ENCODE results near the gene POMP.
"Not testable (repeated sequence)": the region's sequence is repeated elsewhere in the genome, so short reads cannot be mapped to it uniquely, and the experiment has no call there.

Gene POMP

DNA sequence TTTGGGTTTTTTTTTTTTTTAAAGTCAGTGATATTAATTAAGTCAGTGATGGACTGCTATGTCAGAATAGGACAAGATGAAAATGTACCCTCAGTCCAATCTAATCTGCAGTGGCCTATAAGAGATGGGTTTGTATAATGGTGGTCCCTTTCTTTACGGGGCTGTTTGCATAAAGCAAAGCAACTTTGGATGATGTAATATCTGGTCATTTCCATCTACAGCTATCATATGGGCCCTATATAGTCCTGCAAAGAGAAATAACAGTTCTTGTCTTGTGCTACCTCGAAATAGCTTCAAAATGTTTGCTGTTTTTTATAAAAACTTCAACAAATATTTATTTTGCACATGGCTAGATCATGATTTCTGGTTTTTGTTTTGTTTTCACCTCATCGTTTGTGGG lies 20.2 kb upstream of the POMP start:
- no peak for DNase-seq

GRCh38 chr13:28640861-28641599 lies 17.9 kb upstream of the POMP start:
- no peak for DNase-seq

- no peak for DNase-seq
Observed at GRCh38 chr13:28641600-28641926, 17.4 kb upstream of the POMP start.

GRCh38 chr13:28650284-28650683 lies 8.6 kb upstream of the POMP start:
- DNase-seq = no peak

DNA sequence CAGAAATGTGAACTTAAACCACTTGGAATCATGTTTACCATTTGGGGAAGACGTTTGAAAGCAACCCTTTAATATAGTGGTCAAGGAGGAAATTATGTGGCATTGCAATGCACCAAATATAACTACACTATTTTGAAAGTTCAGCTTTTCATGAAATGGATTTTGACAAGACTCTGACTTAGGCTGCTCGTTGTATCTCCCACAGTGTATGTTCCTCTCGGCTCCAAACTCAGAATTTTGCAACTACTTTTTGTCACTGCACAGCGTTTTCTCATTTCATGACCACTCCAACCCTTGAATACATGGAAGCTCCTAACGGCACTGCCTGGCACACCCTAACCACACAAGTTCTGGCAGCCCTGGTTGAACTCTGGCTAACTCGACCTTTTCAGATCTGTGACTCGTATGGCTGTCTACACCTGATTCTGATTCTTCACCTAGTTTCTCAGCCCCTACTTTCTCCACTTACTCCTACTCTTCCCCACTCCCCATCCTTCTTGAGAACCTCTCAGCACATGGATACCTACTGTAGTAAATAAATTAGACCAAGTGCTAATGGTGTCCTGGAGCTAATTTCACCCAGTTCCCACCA lies 7.0 kb upstream of the POMP start:
- no peak for DNase-seq

GRCh38 chr13:28653111-28653510 lies 5.8 kb upstream of the POMP start:
- DNase-seq = no peak

DNA sequence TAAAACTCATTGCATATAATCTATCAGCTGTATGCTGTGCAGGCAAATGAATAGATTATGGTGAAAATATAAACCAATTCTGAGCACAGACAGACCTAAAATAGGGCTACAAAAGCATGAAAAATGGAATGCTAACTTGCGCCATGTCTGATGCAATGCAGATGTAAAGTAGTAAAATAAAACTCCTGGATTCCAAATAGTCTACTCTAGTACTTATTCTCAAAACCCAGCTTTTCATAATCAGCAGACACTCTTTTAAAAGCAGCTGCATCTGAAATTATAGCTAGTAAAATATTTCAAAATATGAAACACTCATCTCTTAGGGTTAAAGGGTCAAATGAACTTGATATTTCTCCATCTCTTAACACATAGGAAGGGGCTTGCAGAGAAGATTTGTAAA lies 4.7 kb upstream of the POMP start:
- DNase-seq = no peak

GRCh38 chr13:28655561-28655960 lies 3.4 kb upstream of the POMP start:
- DNase-seq = no peak

DNA sequence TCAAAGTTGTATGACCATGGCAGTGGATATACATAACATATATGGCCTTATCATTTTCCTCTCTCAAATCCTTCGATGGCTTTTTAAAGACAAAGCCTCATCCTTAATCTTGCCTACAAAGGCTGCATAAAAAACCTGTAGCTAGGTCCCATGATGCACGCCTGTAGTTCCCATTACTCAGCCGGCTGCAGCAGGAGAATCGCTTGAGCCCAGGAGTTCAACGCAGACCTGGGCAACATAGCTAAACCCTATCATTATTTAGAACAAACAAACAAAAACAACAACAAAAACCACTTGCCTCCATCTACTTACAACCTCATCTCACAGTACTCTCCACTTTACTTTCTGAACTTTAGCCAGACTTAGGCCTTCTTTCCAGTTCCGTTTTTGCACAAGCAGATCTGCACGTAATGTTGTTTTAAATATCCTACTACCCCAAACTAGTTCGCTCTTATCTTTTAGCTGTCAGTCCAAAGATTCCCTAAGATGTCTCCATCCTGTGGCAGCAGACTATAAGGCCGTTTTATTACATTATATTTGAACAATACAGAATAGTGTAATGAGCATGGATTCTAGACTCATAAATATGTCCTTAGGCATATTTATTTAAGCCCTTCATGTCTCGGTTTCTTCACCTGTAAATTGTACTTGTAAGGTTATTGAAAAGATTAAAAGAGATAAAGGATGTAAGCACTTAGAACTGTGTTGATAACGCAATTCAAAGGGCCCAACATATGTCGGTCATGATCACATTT lies 969 bp upstream of the POMP start:
- DNase-seq = no peak

DNA sequence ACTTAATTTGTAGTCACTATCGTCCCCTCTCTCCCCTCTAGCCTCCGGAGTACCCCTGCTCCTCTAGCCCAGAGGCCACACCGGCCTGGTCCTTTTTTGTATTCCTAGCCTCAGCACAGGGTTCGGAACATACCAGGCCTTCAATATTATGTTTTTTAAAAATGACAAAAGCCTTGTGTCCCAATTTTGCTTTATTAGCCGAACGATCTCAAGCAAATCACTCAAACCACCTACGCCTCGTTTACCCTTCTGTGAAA lies 463 bp upstream of the POMP start:
- DNase-seq = no peak

- no peak for DNase-seq
Observed at GRCh38 chr13:28659621-28659970, 666 bp downstream of the POMP start.

GRCh38 chr13:28666897-28667488 lies 8.1 kb downstream of the POMP start:
- no peak for DNase-seq

GRCh38 chr13:28671126-28671792 lies 12.3 kb downstream of the POMP start:
- DNase-seq = no peak

DNA sequence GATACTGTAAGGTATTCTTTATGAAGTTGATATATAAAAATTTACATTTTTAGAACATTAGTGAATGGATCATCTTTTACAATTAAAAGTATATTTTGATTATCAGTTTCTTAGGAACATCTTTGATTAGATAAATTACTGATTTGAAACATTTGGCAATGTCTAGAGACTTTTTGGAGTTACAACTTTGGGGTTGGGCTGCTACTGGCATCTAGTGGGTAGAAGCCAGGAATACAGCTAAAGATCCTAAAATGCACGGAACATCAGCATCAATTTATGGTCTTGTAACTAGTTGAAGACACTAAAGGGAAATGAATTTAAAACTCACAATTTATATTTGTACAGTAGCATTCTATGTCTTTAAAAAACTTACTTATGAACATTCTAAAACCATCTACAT lies 19.9 kb downstream of the POMP start:
- no peak for DNase-seq

GRCh38 chr13:28679628-28680027 lies 20.7 kb downstream of the POMP start:
- DNase-seq = no peak

DNA sequence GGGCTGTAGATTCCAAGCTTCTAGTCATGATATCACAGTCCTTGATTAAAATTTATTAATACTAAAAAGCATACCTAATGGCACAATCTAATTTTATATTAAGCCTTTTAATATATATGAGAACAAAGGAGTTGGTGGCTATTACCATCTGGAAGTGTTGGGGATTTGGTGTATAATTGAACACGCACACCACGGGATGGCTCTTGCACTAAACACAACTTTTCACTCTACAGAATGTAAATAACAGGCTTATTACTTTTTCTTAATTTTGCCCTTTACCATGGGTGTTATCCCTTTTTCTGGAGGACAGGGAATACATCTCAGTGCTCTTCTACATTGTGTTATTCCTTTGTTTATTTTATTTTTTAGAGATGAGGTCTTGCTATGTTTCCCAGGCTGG lies 21.6 kb downstream of the POMP start:
- DNase-seq = no peak

- DNase-seq = not testable (repeated sequence)
Observed at GRCh38 chr13:28683169-28683568, 24.2 kb downstream of the POMP start.

DNA sequence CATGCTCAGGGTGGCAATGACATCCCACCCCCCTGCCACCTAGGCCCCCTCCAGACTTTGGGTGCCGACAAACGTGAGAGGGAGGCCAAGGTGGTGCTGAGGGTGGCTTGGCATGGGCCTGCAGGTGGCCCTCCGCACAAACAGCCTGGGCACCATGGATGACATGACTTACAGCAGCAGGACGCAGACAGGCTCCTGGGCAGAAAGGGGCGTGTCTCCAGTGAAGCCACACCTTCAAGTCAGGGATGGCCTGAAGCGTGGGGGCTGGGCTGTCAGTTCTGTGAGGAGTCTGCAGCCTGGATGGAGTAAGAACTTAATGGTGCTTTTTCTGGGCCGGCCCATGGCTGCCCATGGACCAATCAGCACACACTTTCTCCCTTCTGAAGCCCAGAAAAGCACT lies 25.3 kb downstream of the POMP start:
- DNase-seq = no peak

DNA sequence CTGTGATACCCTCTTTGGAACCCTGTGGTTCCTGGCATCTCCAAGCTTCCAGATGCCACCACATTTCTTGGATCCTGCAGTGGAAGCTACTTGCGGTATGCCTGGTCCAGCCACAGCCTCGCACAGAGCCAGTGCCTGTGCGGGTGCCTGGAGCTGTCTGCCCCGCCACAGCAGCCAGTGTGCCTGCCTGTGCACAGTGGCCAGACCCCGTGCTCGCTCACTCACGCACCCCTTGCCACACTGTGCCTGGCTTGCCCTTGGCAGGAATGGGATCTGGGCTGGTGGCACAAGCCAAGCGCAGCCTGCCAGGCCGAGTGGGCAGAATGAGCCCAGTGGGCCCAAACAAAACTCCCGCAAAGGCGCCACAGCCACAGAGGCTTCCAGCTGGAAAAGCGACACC lies 26.2 kb downstream of the POMP start:
- DNase-seq = no peak

- DNase-seq = no peak
Observed at GRCh38 chr13:28685892-28686291, 27.0 kb downstream of the POMP start.

DNA sequence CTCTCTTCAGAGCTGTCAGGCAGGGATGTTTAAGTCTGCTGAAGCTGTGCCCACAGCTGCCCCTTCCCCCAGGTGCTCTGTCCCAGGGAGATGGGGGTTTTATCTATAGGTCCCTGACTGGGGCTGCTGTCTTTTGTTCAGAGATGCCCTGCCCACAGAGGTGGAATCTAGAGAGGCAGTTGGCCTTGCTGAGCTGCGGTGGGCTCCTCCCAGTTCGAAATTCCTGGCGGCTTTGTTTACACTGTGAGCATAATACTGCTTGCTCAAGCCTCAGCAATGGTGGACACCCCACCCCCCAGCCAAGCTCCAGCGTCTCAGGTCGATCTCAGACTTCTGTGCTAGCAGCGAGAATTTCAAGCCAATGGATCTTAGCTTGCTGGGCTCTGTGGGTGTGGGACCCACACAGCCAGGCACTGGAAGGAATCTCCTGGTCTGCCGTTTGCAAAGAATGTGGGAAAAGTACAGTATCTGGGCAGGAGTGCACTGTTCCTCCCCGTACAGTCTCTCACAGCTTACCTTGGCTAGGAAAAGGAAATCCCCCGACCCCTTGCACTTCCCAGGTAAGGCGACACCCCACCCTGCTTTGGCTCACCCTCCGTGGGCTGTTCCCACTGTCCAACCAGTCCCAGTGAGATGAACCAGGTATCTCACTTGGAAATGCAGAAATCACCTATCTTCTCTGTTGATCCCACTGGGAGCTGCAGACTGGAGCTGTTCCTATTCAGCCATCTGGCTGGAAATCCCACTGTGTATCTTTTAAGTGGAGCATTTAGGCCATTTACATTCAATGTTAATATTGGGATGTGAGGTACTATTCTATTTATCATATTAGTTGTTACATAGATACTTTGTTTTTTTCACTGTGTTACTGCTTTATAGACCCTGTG lies 34.9 kb downstream of the POMP start:
- DNase-seq = not testable (repeated sequence)

GRCh38 chr13:28697441-28697840 lies 38.5 kb downstream of the POMP start:
- DNase-seq = no peak

GRCh38 chr13:28699246-28699645 lies 40.3 kb downstream of the POMP start:
- no peak for DNase-seq
